ENCODE measurements around the gene SPINK4.

SPINK4 gene

DNA sequence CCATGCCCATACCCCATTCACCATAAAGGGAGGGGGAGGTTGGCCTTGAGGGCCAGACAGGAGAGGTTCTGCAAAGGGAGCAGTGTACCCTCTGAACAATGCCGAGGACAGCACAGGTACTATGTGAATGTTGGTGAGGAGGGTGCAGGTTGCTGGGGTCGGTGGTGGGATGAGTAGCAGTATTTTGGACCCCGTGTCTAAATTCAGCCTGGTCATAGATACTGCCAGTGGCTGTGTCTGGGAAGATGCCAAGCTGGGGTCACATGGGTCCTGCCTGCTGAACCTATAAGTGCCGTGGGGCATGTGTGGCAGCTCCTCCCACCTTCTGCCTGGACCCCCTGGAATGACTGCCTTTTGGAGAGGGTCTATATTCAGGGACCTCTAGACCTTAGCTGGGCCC lies 11.4 kb upstream of the SPINK4 start:
- in situ Hi-C loops (cut with MboI; ENCODE audit: low sequenced_read_pairs): loop anchor here (25.0 kb wide), 1 partner anchor 666 kb away; the partner anchor contains the start of genes NDUFB6, SMIM27 and TOPORS

DNA sequence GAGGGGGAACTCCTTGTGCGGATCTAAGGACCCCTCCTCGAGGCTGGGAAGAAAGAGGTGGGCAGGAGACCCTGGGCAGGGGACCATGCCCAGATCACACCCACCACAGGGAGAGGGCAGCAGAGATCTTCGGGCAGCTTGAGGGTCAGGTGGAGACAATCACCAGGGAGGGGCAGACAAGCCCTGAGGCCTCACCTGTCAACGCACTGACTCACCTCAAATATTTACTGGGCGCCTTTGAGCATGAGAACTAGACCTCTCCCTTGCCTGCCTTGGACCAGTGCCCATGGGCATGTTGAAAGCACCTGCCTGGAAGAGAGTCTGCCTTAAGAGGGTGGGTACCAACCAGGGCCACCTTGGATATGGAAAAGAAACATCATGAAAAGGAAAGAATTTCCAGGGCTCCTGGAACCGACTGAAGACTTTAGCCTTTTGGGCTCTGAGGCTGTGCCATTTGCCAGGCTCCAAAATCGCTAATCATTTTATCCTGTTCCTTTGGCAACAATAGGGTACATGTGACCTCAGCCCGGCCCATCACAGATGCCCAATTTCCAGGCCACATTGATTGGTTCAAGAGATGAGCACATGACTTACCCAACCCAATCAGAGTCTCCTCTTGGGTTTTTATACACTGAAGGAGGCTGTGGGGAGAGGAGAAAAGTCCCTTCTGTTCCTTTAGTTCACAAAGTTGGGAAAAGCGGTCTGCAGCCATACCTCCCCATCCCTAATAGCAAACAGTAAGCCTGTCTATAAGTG lies 10.4 kb upstream of the SPINK4 start:
- in situ Hi-C loops (cut with MboI; ENCODE audit: low sequenced_read_pairs): loop anchor here (25.0 kb wide), 1 partner anchor 667 kb away; the partner anchor contains the start of genes NDUFB6, SMIM27 and TOPORS

DNA sequence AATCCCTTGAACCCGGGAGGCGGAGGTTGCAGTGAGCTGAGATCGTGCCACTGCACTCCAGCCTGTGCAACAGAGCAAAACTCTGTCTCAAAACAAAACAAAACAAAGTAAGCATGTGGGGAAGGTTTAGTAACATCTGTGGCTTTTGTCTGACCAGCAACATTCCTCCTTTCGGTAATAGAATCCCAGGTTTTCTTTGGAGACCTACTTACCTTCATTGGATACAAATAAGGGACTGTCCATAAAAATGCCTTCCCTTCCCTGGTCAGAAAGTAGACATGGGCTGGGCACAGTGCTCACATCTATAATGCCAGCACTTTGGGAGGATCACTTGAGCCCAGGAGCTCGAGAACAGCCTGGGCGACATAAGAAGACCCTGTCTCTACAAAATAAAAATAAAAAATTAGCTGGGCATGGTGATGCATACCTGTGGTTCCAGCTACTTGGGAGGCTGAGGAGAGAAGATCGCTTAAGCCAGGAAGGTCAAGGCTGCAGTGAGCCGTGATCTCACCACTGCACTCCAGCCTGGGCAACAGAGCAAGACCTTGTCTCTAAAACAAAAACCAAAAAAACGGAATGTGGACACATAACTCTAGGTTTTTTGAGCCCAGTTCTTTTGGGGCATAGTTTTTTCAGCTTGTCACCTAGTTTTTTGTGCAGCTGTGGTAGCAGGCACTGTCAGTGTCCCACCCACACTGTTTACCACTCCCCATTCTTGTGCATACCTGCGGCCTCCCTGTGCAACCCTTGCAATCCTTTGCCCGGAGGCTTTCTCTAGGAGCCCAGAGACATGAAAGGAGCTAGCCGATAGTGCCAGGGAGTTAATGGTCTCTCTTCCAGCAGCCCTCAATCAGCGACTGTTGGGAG lies 9.0 kb upstream of the SPINK4 start:
- in situ Hi-C loops (cut with MboI; ENCODE audit: low sequenced_read_pairs): loop anchor here (25.0 kb wide), 1 partner anchor 669 kb away; the partner anchor contains the start of genes NDUFB6, SMIM27 and TOPORS

DNA sequence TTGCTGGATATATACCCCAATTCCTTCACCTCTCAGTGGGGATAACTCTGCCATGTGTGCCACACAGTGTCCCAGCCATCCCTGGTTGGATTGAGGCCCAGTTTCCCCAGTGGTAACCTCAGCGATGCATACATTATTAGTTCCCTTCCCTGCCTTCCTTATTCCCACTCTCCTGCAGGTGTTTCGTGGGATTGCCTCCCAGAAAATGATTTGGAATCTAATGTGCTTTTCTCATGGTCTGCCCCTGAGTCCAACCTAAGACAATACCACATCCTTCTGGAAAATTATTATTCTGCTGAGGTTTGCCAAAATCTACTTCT lies 8.4 kb upstream of the SPINK4 start:
- in situ Hi-C loops (cut with MboI; ENCODE audit: low sequenced_read_pairs): loop anchor here (25.0 kb wide), 1 partner anchor 669 kb away; the partner anchor contains the start of genes NDUFB6, SMIM27 and TOPORS

GRCh38 chr9:33232815-33233214 lies 7.2 kb upstream of the SPINK4 start:
- in situ Hi-C loops (cut with MboI; ENCODE audit: low sequenced_read_pairs): loop anchor here (25.0 kb wide), 1 partner anchor 671 kb away; the partner anchor contains the start of genes NDUFB6, SMIM27 and TOPORS

GRCh38 chr9:33233626-33234342 lies 6.2 kb upstream of the SPINK4 start:
- in situ Hi-C loops (cut with MboI; ENCODE audit: low sequenced_read_pairs): loop anchor here (25.0 kb wide), 1 partner anchor 671 kb away; the partner anchor contains the start of genes NDUFB6, SMIM27 and TOPORS

GRCh38 chr9:33234511-33235467 lies 5.2 kb upstream of the SPINK4 start:
- in situ Hi-C loops (cut with MboI; ENCODE audit: low sequenced_read_pairs): loop anchor here (25.0 kb wide), 1 partner anchor 672 kb away; the partner anchor contains the start of genes NDUFB6, SMIM27 and TOPORS

- in situ Hi-C loops (cut with MboI; ENCODE audit: low sequenced_read_pairs): loop anchor here (25.0 kb wide), 1 partner anchor 674 kb away; the partner anchor contains the start of genes NDUFB6, SMIM27 and TOPORS
These were observed 3.4 kb upstream of the SPINK4 start for GRCh38 chr9:33236571-33236970.

- in situ Hi-C loops (cut with MboI; ENCODE audit: low sequenced_read_pairs): loop anchor here (25.0 kb wide), 1 partner anchor 679 kb away; the partner anchor contains the start of genes NDUFB6, SMIM27 and TOPORS
These were observed 1.3 kb downstream of the SPINK4 start for GRCh38 chr9:33241298-33241697.

DNA sequence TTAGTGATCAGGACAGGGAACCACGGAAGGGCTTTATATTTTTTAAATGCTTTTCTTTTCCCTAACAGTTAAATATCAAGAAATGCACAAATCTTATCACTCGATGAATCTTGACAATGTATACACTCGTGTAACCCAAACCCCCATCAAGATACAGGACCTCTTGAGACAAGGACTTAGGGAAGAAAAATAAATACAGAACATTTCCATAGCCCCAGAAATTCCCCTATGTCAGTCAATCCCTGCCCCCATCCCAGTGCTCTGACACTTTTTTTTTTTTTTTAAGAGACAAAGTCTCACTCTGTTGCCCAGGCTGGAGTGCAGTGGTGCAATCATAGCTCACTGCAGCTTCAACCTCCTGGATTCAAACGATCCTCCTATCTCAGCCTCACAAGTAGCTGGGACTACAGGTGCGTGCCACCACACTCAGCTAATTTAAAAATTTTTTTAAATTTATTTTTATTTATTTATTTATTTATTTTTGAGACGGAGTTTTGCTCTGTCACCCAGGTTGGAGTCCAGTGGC lies 2.7 kb downstream of the SPINK4 start:
- in situ Hi-C loops (cut with MboI; ENCODE audit: low sequenced_read_pairs): loop anchor here (25.0 kb wide), 1 partner anchor 680 kb away; the partner anchor contains the start of genes NDUFB6, SMIM27 and TOPORS

GRCh38 chr9:33244137-33244784 lies 4.3 kb downstream of the SPINK4 start:
- in situ Hi-C loops (cut with MboI; ENCODE audit: low sequenced_read_pairs): loop anchor here (25.0 kb wide), 1 partner anchor 682 kb away; the partner anchor contains the start of genes NDUFB6, SMIM27 and TOPORS

DNA sequence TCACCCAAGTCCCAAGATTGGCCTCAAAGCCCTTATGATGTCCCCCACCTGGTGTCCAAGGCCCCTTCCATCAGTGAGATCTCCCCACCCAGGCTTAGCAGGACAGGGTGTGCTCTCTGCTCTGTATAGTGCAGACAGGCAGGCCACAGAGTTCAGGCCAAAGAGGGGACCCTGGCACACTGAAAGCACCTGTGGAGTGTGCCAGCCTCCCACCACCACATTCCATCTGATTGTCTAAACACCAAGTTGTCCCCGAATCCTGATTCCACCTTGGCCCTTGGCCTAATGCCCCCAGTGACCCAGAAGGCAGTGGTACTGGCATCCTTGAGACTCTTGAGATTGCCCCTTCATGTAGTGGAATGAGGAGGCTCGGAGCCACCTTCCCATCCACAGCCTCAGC lies 5.4 kb downstream of the SPINK4 start:
- in situ Hi-C loops (cut with MboI; ENCODE audit: low sequenced_read_pairs): loop anchor here (25.0 kb wide), 1 partner anchor 683 kb away; the partner anchor contains the start of genes NDUFB6, SMIM27 and TOPORS

DNA sequence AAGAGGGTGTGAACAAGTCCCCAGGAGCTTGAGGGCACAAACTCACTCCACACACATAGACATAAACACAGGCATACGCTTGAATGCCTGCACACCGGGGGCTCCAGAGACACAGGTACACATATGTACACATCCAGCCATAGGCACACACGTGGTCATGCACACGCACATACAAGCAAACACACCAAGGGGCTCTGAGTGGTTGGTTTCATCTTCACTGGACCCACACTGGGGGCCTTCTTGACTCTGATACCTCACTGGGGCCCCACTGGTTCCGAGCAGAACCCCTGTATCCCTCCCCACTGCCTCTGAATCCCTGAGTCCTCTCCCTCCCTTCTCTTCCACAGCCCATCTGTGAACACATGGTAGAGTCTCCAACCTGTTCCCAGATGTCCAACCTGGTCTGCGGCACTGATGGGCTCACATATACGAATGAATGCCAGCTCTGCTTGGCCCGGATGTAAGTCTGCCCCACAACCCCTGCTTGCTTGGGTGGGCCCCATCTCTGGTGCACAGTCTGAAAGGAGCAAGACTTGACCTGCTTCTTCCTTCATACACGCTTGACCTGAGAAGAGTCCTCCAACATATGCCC lies 6.4 kb downstream of the SPINK4 start:
- in situ Hi-C loops (cut with MboI; ENCODE audit: low sequenced_read_pairs): loop anchor here (25.0 kb wide), 1 partner anchor 684 kb away; the partner anchor contains the start of genes NDUFB6, SMIM27 and TOPORS

- in situ Hi-C loops (cut with MboI; ENCODE audit: low sequenced_read_pairs): loop anchor here (25.0 kb wide), 1 partner anchor 686 kb away; the partner anchor contains the start of genes NDUFB6, SMIM27 and TOPORS
These were observed 8.6 kb downstream of the SPINK4 start for GRCh38 chr9:33248606-33249005.

GRCh38 chr9:33249087-33249658 lies 9.2 kb downstream of the SPINK4 start:
- in situ Hi-C loops (cut with MboI; ENCODE audit: low sequenced_read_pairs): loop anchor here (25.0 kb wide), 1 partner anchor 687 kb away; the partner anchor contains the start of genes NDUFB6, SMIM27 and TOPORS

DNA sequence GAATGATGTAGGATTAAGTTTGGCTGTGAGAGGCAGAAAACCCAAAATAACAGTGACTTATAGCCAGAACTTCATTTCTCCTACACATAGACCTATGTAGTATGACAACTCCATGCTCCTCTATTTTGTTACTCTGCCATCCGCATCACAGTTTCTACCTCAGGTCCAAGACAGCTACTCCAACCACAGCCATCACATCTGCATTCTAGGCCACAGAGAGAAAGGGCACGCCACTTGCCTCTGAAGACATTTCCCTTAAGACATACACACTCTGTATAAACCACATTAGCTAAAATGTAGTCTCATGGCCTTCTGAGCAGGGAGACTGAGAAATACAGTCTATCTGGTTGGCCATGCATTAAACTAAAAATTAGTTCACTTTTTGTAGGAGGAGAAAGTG lies 10.0 kb downstream of the SPINK4 start:
- in situ Hi-C loops (cut with MboI; ENCODE audit: low sequenced_read_pairs): loop anchor here (25.0 kb wide), 2 partner anchors 112 to 688 kb away; partner anchors contain the start of genes NDUFB6, SMIM27 and TOPORS

- in situ Hi-C loops (cut with MboI; ENCODE audit: low sequenced_read_pairs): loop anchor here (25.0 kb wide), 1 partner anchor 112 kb away; no protein-coding TSS in a partner anchor
These were observed 10.6 kb downstream of the SPINK4 start for GRCh38 chr9:33250458-33250995.

All from HL-60/S4 (cell line).